Lower leg skin (tissue), 3 donors: ENCODE results near the gene YOD1.

ENCODE experiments used
- CTCF ChIP-seq, 3 donors: fragments of 450-650 bp; IDR thresholded peaks; one replicate each; pipeline ENCODE4 v1.5.1; 2016; ENCODE audit warnings: antibody characterized with exemption in 3 of 3, mild to moderate bottlenecking in 3 of 3, moderate library complexity in 2 of 3
- POLR2A ChIP-seq, 2 donors: fragments of 450-650 bp; IDR thresholded peaks; one replicate each; pipeline ENCODE4 v1.6.1; 2016 to 2017; ENCODE audit warnings: antibody characterized with exemption in 2 of 2, mild to moderate bottlenecking in 1 of 2, moderate library complexity in 1 of 2

GRCh38 chr1:207073906-207074820, 23.2 kb upstream of the YOD1 start:
- TF ChIP-seq CTCF (IDR thresholded peaks at IDR 0.05): no peak
- TF ChIP-seq POLR2A (IDR thresholded peaks at IDR 0.05): no peak
